ENCODE data around the gene NCF4.

DNA sequence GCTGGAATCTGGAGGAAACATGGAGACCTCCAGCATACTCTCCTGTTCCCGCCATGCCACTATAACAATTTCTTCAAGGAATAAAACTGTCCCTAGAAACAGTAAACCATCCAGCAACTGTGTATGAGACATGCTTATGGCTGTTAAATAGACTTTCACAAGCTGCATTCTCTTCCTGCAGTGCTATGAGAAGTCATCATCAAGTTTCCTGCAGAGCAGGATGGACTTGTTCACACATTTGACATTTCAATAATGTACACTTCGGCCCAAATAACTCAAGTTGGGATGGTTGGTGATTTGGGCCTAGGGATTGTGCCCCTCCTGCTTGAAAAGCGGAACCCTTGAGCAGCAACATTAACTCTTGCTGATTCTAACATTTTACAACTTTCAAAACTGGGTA lies 32.5 kb downstream of the NCF4 start:
- no peak for TF ChIP-seq EZH2 (IDR thresholded peaks at IDR 0.05; ENCODE audit: borderline replicate concordance, insufficient read depth, low read depth, low read length, poor library complexity, severe bottlenecking)
- TF ChIP-seq, protein P1, sequence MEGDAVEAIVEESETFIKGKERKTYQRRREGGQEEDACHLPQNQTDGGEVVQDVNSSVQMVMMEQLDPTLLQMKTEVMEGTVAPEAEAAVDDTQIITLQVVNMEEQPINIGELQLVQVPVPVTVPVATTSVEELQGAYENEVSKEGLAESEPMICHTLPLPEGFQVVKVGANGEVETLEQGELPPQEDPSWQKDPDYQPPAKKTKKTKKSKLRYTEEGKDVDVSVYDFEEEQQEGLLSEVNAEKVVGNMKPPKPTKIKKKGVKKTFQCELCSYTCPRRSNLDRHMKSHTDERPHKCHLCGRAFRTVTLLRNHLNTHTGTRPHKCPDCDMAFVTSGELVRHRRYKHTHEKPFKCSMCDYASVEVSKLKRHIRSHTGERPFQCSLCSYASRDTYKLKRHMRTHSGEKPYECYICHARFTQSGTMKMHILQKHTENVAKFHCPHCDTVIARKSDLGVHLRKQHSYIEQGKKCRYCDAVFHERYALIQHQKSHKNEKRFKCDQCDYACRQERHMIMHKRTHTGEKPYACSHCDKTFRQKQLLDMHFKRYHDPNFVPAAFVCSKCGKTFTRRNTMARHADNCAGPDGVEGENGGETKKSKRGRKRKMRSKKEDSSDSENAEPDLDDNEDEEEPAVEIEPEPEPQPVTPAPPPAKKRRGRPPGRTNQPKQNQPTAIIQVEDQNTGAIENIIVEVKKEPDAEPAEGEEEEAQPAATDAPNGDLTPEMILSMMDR (IDR thresholded peaks at IDR 0.05): no peak

All from B cell (primary cell).